ENCODE measurements around the gene ASGR2.
"Not testable (repeated sequence)": the region's sequence is repeated elsewhere in the genome, so short reads cannot be mapped to it uniquely, and the experiment has no call there.

DNA sequence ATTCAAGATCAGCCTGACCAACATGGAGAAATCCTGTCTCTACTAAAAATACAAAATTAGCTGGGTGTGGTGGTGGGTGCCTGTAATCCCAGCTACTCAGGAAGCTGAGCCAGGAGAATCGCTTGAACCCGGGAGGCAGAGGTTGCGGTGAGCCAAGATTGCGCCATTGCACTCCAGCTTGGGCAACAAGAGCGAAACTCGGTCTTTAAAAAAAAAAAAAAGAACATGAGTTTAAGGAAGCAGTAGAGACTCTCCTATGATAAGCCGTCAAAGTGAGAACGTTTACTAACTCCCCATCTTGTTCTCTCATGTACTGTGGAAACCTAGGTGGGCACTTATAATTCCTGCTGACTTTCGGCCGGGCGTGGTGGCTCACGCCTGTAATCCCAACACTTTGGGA, 6.0 kb upstream of the ASGR2 start:
- not testable (repeated sequence) for TF ChIP-seq SP1 (IDR thresholded peaks at IDR 0.05); BHLHE40 (IDR thresholded peaks at IDR 0.05; ENCODE audit: borderline replicate concordance); ELF4 (IDR thresholded peaks at IDR 0.05); FOXM1 (IDR thresholded peaks at IDR 0.05; ENCODE audit: borderline replicate concordance); HDGF (IDR thresholded peaks at IDR 0.05; ENCODE audit: borderline replicate concordance); ARNT (IDR thresholded peaks at IDR 0.05); NFRKB (IDR thresholded peaks at IDR 0.05); PKNOX1 (IDR thresholded peaks at IDR 0.05); SUZ12 (IDR thresholded peaks at IDR 0.05); ZNF384 (IDR thresholded peaks at IDR 0.05); TARDBP (IDR thresholded peaks at IDR 0.05); FOXK2 (IDR thresholded peaks at IDR 0.05); FOXA1 (IDR thresholded peaks at IDR 0.05)
